NCI-H774 (cell line): ENCODE results near the gene MPZL1.

Experiments
- DNase-seq: peaks from one replicate; lab custom pipeline; 2025; lab: John Stamatoyannopoulos, UW

MPZL1 gene

GRCh38 chr1:167751676-167752075 lies 29.9 kb downstream of the MPZL1 start:
- DNase-seq, result no peak

GRCh38 chr1:167752219-167752985 lies 30.6 kb downstream of the MPZL1 start:
- DNase-seq, result no peak

GRCh38 chr1:167755654-167756053 lies 33.9 kb downstream of the MPZL1 start:
- DNase-seq, result no peak

GRCh38 chr1:167756730-167757405 lies 35.1 kb downstream of the MPZL1 start:
- no peak for DNase-seq

- no peak for DNase-seq
Measured at GRCh38 chr1:167757433-167758309, 35.9 kb downstream of the MPZL1 start.

GRCh38 chr1:167761400-167761799 lies 39.6 kb downstream of the MPZL1 start:
- DNase-seq, result no peak

GRCh38 chr1:167762061-167762746 lies 40.4 kb downstream of the MPZL1 start:
- DNase-seq, result no peak

- DNase-seq, result no peak
Measured at GRCh38 chr1:167763525-167764220, 41.9 kb downstream of the MPZL1 start.

GRCh38 chr1:167764458-167765330 lies 42.9 kb downstream of the MPZL1 start:
- no peak for DNase-seq

- no peak for DNase-seq
Measured at GRCh38 chr1:167765496-167765895, 43.7 kb downstream of the MPZL1 start.

GRCh38 chr1:167766538-167766937 lies 44.8 kb downstream of the MPZL1 start:
- DNase-seq, result no peak

- no peak for DNase-seq
Measured at GRCh38 chr1:167767761-167768160, 46.0 kb downstream of the MPZL1 start.

GRCh38 chr1:167770127-167770526 lies 48.3 kb downstream of the MPZL1 start:
- no peak for DNase-seq

GRCh38 chr1:167772436-167772835 lies 50.7 kb downstream of the MPZL1 start:
- no peak for DNase-seq

- no peak for DNase-seq
Measured at GRCh38 chr1:167773516-167773915, 51.7 kb downstream of the MPZL1 start.

- DNase-seq, result no peak
Measured at GRCh38 chr1:167774710-167775109, 52.9 kb downstream of the MPZL1 start.

GRCh38 chr1:167775178-167775577 lies 53.4 kb downstream of the MPZL1 start:
- DNase-seq, result no peak

GRCh38 chr1:167776151-167776550 lies 54.4 kb downstream of the MPZL1 start:
- no peak for DNase-seq

- no peak for DNase-seq
Measured at GRCh38 chr1:167776616-167777268, 55.0 kb downstream of the MPZL1 start.

- no peak for DNase-seq
Measured at GRCh38 chr1:167777269-167777650, 55.5 kb downstream of the MPZL1 start.
